Erythroblast (primary cell): Measurements from ENCODE around the gene DUOX1.

Experiments
- DNase-seq, 2 experiments: peaks; one replicate each; lab custom pipeline; 2025; lab: John Stamatoyannopoulos, UW
- GATA1 ChIP-seq: IDR thresholded peaks from 2 replicates; pipeline ENCODE4 v1.6.1; 2011; ENCODE audit warnings: low read depth, mild to moderate bottlenecking, control low read depth, low read length, moderate library complexity
- POLR2A ChIP-seq: IDR thresholded peaks from 2 replicates; pipeline ENCODE4 v1.6.1; 2011; ENCODE audit warnings: mild to moderate bottlenecking, low read length

The DUOX1 gene

DNA sequence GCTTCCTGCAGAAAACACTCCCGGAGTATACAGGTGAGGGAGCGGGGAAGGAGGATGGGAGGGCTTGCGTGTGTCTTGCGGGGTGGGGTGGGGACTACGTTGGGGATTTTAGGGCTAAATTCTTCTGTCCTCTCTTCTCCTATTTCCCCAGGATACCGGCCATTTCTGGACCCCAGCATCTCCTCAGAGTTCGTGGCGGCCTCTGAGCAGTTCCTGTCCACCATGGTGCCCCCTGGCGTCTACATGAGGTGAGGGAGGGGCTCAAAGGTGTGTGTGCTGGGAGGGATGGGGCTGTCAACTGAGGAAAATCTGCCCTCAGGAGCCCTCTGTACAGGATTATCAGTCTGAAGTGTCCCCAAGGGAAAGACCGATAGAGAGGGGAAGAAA is 6.6 kb downstream of the DUOX1 start:
- TF ChIP-seq GATA1 = no peak
- TF ChIP-seq POLR2A = no peak
- DNase-seq = no peak

DNA sequence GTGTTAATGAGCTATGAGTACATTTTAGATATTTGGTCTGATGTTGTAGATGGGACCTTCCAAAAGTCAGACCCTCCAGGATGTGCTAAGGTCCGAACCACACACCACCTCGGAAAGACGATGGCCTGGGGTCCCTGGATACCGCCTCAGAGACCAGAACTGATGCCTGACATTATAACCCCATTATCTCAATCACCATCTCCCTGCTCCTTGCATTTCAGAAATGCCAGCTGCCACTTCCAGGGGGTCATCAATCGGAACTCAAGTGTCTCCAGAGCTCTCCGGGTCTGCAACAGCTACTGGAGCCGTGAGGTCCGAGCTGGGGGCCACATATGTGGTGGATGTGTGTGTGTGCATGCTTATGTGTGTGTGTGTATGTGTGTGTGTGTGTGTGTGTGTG is 7.9 kb downstream of the DUOX1 start:
- TF ChIP-seq GATA1 (no peak), POLR2A (no peak)

DNA sequence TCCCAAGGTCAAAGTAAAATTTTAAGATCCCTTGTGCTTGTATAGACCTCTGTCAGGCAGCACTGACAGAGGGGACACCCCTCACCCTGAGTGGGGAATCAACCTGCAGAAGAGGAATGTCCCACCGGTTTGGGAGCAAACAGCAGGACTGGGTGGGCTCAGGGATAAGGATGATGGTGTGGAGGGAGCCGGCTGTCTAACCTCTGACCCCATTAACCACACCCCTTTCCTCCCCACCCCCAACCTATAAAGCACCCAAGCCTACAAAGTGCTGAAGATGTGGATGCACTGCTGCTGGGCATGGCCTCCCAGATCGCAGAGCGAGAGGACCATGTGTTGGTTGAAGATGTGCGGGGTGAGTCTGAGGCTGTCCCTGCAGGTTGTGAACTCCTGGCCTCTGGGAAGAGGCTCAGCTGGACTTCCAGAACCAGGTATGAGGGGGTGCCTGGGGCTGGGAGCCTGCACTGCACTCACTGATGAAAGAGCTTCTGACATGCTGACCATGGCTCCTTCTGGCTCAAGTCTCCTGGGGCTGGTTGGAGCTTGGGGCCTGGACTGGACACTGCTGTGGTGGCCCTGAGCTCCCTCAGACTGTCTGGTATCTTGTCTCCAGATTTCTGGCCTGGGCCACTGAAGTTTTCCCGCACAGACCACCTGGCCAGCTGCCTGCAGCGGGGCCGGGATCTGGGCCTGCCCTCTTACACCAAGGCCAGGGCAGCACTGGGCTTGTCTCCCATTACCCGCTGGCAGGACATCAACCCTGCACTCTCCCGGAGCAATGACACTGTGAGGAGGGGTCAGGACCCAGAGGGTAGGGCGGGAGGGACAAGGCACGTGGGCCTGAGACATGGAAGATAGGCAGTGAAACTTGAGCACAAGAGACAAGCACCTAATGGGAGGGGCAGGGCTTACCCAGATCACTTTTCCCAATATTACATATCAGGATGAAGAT is 9.3 kb downstream of the DUOX1 start:
- TF ChIP-seq POLR2A (no peak), GATA1 (no peak)
- no peak for DNase-seq

More for the DNA sequence above, 7.9 kb downstream of the DUOX1 start:
- no peak for DNase-seq

DNA sequence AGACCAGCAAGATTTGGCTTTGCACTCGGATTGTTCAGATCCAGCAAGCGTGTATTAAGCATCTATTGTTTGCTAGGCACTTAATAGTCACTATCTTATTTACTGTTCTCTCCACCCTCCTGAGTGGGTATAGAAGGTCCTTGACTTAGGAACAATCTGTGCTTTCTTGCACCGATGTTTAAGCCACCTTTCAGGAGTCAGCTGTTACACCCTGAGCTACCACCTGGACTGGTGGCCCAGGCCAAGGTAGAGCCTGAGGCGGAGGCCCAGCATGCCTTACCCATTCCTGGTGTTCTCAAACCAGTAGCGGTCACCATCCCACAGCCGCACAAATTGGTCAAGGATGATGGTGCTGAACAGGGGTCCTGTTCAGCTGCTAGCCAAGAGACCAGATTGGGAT is 10.0 kb downstream of the DUOX1 start:
- TF ChIP-seq POLR2A (no peak), GATA1 (no peak)
- no peak for DNase-seq

DNA sequence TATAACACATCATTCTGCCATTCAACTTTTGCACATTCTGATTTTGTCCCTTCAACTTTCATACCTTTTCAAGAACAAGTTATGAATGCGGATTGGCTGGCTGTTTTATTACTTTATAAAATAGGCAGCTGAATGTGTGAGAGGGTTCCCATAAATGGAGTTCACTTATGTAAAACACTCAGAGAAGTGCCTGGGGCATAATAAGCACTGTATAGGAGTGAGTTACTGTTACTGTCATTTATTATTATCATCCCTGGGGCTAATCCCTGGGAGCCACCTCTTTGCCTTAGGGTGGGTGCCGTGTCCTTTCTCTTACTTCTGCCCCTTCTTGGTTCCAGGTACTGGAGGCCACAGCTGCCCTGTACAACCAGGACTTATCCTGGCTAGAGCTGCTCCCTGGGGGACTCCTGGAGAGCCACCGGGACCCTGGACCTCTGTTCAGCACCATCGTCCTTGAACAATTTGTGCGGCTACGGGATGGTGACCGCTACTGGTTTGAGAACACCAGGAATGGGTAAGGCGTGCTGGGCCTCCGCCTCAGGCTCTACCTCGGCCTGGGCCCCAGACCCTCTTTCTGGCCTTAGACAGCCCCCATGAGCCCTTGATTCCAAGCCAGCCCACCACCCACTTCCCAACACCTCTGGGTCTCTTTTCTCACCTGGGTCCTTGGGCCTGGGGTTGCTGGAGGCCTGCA is 10.9 kb downstream of the DUOX1 start:
- no peak for DNase-seq

DNA sequence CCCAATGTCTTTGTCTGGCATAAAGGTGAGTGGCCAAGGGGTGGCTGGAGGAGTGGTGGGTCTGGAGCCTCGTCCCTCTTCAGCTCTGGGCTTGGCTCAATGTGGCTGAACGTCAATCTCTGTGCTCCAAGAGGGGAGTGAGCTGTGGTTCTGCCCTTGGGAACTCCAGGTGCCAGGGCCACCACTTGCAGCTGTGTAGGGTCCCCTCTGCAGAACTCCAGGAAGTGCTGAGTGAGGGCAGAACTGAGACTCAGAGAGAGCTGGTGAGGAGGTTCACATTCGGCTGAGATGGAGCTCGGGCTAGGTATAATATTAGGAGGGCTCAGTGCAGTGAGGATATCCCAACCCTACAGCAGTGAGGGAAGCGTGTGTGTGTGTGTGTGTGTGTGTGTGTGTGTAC is 11.6 kb downstream of the DUOX1 start:
- no peak for DNase-seq
- TF ChIP-seq POLR2A (no peak), GATA1 (no peak)

More for the DNA sequence above, 10.9 kb downstream of the DUOX1 start:
- no peak for TF ChIP-seq GATA1

DNA sequence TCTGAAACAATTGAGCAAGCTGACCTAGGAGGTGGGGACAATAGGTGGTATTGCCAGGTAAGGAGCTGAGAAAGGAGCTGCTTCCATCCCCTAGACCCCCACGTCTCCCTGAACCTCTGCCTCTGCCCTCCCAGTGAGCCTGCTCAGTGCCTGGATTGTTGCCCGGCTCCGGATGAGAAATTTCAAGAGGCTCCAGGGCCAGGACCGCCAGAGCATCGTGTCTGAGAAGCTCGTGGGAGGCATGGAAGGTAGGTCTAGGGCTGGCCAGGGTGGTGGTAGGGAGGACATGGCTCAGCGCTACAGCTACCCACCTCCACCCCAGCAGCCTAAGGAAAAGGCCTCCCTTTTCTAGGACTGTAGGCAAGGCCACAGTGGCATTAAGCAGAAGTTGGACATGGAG is 13.3 kb downstream of the DUOX1 start:
- DNase-seq = no peak
- no peak for TF ChIP-seq GATA1
- TF ChIP-seq POLR2A = no peak

DNA sequence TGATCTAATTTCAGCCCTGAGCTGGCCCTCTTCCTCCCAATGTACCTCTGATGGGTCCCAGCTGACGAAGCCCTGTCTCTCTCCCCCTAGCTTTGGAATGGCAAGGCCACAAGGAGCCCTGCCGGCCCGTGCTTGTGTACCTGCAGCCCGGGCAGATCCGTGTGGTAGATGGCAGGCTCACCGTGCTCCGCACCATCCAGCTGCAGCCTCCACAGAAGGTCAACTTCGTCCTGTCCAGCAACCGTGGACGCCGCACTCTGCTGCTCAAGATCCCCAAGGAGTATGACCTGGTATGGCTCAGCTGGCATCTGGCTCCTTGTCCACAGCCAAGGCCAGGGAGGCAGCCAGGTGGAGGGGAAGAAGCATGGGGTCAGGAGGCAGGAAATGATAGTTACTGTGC is 14.2 kb downstream of the DUOX1 start:
- TF ChIP-seq POLR2A (no peak), GATA1 (no peak)
- DNase-seq = no peak

DNA sequence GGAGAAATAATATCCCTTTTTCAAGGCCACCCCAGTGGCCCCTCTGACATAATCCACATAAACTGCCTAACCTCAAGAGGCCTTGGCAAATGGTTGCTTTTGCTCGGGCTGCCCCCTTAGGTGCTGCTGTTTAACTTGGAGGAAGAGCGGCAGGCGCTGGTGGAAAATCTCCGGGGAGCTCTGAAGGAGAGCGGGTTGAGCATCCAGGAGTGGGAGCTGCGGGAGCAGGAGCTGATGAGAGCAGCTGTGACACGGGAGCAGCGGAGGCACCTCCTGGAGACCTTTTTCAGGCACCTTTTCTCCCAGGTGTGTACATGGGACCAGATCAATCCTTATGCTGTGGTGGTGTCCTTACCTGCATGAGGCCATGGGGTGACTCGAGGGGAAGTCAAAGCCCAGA is 15.0 kb downstream of the DUOX1 start:
- TF ChIP-seq POLR2A = no peak
- no peak for TF ChIP-seq GATA1
- DNase-seq = no peak

DNA sequence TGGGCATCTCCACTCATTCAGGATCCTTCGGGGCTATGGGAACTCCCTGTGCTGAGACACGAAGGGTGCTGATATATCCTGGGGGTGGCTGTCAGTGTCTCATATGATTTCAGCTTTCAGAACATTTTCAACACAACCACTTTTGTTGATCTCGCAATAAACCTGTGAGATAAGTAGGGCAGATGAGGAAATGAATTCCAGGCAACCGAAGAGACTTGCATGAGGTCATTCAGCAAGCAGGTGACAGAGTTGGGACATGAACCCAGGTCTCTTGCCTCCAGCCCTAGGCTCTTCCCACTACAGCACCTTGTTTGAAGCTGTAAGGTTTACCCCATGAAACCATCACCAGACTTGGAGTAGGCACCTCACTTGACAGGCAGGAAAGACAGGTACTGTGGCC is 16.6 kb downstream of the DUOX1 start:
- no peak for DNase-seq
- TF ChIP-seq GATA1 (no peak), POLR2A (no peak)

DNA sequence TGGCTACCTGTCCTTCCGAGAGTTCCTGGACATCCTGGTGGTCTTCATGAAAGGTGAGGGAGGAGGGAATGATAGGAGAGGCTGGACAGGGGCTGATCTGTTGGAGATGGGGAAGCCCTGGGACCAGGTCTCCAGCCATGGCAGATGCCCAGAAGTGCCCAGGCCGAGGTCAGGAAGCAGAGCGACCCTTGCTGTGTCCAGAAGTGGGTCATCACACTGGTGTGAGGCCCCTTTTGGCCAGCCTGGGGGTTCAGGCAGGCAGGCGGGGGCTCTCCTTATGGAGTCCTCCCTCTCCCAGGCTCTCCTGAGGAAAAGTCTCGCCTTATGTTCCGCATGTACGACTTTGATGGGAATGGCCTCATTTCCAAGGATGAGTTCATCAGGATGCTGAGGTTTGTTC is 17.8 kb downstream of the DUOX1 start:
- no peak for TF ChIP-seq GATA1
- no peak for TF ChIP-seq POLR2A
- no peak for DNase-seq

DNA sequence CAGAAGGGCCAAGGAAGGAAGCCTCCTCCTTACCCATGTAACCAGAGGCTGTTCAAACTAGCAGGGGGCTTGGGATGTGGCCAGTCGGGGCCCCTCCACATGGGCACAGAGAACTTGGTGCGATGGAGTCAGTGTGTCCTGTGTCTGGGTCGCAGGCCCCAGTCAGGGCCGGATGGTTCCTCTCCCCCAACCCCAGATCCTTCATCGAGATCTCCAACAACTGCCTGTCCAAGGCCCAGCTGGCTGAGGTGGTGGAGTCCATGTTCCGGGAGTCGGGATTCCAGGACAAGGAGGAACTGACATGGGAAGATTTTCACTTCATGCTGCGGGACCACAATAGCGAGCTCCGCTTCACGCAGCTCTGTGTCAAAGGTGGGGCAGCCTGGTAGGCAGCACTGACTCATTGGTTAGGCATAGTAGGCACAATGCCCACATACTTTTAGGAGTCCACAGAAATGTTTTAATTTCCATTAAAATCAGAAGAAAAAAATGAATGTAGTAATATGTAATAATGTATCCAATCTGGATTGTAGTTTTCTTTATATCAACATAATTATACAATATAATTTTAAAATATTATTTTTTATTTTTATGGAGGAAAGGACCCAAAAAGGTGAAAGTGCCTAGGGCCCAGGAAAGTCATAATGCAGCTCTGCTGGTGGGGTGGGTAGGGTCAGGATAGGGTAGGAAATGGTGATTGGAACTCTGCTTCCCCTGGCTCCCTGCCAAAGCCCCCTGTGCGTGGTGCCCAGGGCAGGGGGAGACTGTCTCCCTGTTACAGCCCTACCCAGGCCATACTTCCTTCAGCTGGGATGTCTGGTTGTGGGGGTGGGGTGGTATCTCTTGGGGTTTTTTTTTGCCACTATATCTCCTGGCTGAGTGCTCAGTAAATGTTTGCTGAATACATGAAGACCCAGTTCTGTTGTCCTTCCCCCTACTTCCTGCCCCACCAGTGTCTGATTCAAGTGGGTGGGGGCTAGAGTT is 18.6 kb downstream of the DUOX1 start:
- DNase-seq = no peak
- TF ChIP-seq GATA1 (no peak), POLR2A (no peak)

DNA sequence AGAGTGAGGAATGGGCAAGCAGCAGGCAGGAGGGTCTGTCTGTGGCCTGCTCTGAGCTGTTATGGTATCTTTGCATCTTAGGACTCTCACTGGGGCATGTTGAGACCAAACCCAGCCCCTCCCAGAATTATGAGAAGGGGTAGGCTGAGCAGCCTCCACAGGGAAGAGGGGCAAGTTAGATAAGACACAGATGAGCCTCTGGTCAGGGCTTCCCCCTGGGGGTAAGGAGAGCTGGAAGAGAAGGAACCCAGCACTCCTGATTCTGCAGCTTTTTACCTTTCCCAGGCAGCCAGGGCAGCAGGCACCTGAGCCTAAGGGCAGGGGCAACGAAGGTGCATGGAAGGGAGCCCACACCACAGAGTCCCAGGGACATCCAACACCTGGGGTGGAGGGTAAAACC is 19.3 kb downstream of the DUOX1 start:
- no peak for DNase-seq
- TF ChIP-seq POLR2A (no peak), GATA1 (no peak)
